GM23338 (cell line): ENCODE data around the gene SERPINC1. TPM values are rescaled to one million over a fixed set of nuclear protein-coding genes. Genes with fewer than 3 reads are reported as not detected.

Experiments used
- ATAC-seq: fragments of 200-7000 bp; cut with Tn5 transposase; 3 replicates; pipeline ENCODE4 v1.9.1; 2020
- DNase-seq: peaks from one replicate; pipeline ENCODE4 v3.0.0-alpha.2; 2015; ENCODE audit warnings: low spot score
- H2AFZ ChIP-seq: fragments of 200-600 bp; sonication (generic); 2 replicates; pipeline ENCODE4 v1.8.0; 2016; ENCODE audit warnings: antibody characterized with exemption, mild to moderate bottlenecking, moderate library complexity
- H3F3A ChIP-seq: fragments of 200-600 bp; sonication (generic); replicated peaks from 2 replicates; pipeline ENCODE4 v1.8.0; 2017; ENCODE audit warnings: antibody characterized with exemption, mixed run types, low read depth
- H3K27ac ChIP-seq: fragments of 200-600 bp; sonication (generic); 2 replicates; pipeline ENCODE4 v1.6.1; 2016; ENCODE audit warnings: low read depth
- H3K27me3 ChIP-seq: fragments of 200-600 bp; sonication (generic); 2 replicates; pipeline ENCODE4 v1.8.0; 2016; ENCODE audit warnings: mild to moderate bottlenecking, mixed run types, moderate library complexity; ENCODE audit not compliant: insufficient read depth
- H3K36me3 ChIP-seq: fragments of 200-600 bp; sonication (generic); 2 replicates; pipeline ENCODE4 v1.8.0; 2016; ENCODE audit warnings: mild to moderate bottlenecking; ENCODE audit not compliant: insufficient read depth
- H3K4me1 ChIP-seq: fragments of 200-600 bp; sonication (generic); 2 replicates; pipeline ENCODE4 v1.8.0; 2016; ENCODE audit warnings: mild to moderate bottlenecking, moderate library complexity; ENCODE audit not compliant: insufficient read depth
- H3K4me2 ChIP-seq: fragments of 200-600 bp; sonication (generic); 2 replicates; pipeline ENCODE4 v1.7.1; 2017; ENCODE audit warnings: mixed run types
- H3K4me3 ChIP-seq: fragments of 200-600 bp; sonication (generic); 2 replicates; pipeline ENCODE4 v1.6.1; 2016; ENCODE audit warnings: mixed run types
- H3K79me2 ChIP-seq: fragments of 200-600 bp; sonication (generic); replicated peaks from 2 replicates; pipeline ENCODE4 v1.8.0; 2017; ENCODE audit warnings: mild to moderate bottlenecking; ENCODE audit not compliant: insufficient read depth
- H3K9me2 ChIP-seq: fragments of 200-600 bp; sonication (generic); 2 replicates; pipeline ENCODE4 v1.8.0; 2017; ENCODE audit not compliant: insufficient read depth
- H4K20me1 ChIP-seq: fragments of 200-600 bp; sonication (generic); replicated peaks from 2 replicates; pipeline ENCODE4 v1.8.0; 2017; ENCODE audit warnings: mild to moderate bottlenecking; ENCODE audit not compliant: insufficient read depth
- H3K27ac Mint-ChIP-seq: 2 replicates; pipeline ENCODE4 v1.8.0; 2020; ENCODE audit warnings: inconsistent platforms, mild to moderate bottlenecking, moderate library complexity, mixed read lengths
- H3K27me3 Mint-ChIP-seq: 3 replicates; pipeline ENCODE4 v1.8.0; 2022; ENCODE audit warnings: low read depth, mild to moderate bottlenecking, moderate library complexity, mixed read lengths, inconsistent platforms; ENCODE audit not compliant: insufficient read depth, poor library complexity
- H3K36me3 Mint-ChIP-seq: 3 replicates; pipeline ENCODE4 v1.8.0; 2021; ENCODE audit warnings: low read depth, mild to moderate bottlenecking, inconsistent platforms, moderate library complexity, mixed read lengths
- H3K4me1 Mint-ChIP-seq: 3 replicates; pipeline ENCODE4 v1.8.0; 2020; ENCODE audit warnings: mild to moderate bottlenecking, inconsistent platforms, mixed read lengths
- H3K4me3 Mint-ChIP-seq: 3 replicates; pipeline ENCODE4 v1.8.0; 2021; ENCODE audit warnings: moderate library complexity, mild to moderate bottlenecking, inconsistent platforms, mixed read lengths
- H3K9me3 Mint-ChIP-seq: 3 replicates; pipeline ENCODE4 v1.8.0; 2020; ENCODE audit warnings: moderate library complexity, mild to moderate bottlenecking, inconsistent platforms, mixed read lengths
- CREB1 ChIP-seq: fragments of 250-450 bp; sonication (Bioruptor Pico); IDR thresholded peaks from 2 replicates; pipeline ENCODE4 v1.5.0; 2020; ENCODE audit warnings: low read depth, mild to moderate bottlenecking, moderate library complexity
- EZH2 ChIP-seq: fragments of 200-600 bp; sonication (generic); IDR thresholded peaks from one replicate; pipeline ENCODE4 v1.8.0; 2017; ENCODE audit warnings: antibody characterized with exemption, mild to moderate bottlenecking, low read depth; ENCODE audit not compliant: unreplicated experiment
- JUNB ChIP-seq: IDR thresholded peaks from one replicate; pipeline ENCODE4 v1.6.1; 2016; ENCODE audit warnings: antibody characterized with exemption; ENCODE audit not compliant: unreplicated experiment
- NANOG ChIP-seq: IDR thresholded peaks from 2 replicates; pipeline ENCODE4 v1.6.1; 2016; ENCODE audit warnings: antibody characterized with exemption, borderline replicate concordance
- POLR2AphosphoS5 ChIP-seq: IDR thresholded peaks from 2 replicates; pipeline ENCODE4 v1.6.1; 2016; ENCODE audit warnings: antibody characterized with exemption, low read depth
- STAT1 ChIP-seq: IDR thresholded peaks from one replicate; pipeline ENCODE4 v1.6.1; 2016; ENCODE audit warnings: antibody characterized with exemption; ENCODE audit not compliant: unreplicated experiment
- ZNF114 ChIP-seq: fragments of 250-450 bp; sonication (Bioruptor Pico); IDR thresholded peaks from 2 replicates; pipeline ENCODE4 v1.5.0; 2020; ENCODE audit warnings: mild to moderate bottlenecking, moderate library complexity
- ZNF331 ChIP-seq: fragments of 250-450 bp; sonication (Bioruptor Pico); IDR thresholded peaks from 2 replicates; pipeline ENCODE4 v1.5.0; 2020; ENCODE audit warnings: low read depth, mild to moderate bottlenecking, moderate library complexity
- polyA plus RNA-seq: library from polyadenylated mRNA; unstranded; fragments of >200 nt; fragmentation: Nextera tagmentation; extraction: Ambion mirVana; gene quantifications from 2 replicates; pipeline ENCODE4 v1.2.1, GENCODE V29; 2016
- total RNA-seq: library from RNA; depleted of rRNA; stranded (reverse); fragments of >200 nt; shearing (Covaris generic); gene quantifications from 2 replicates; pipeline ENCODE4 v1.2.3, GENCODE V29; 2014
- TF ChIP-seq, protein P1 (sequence below): IDR thresholded peaks from one replicate; pipeline ENCODE4 v1.6.1; 2018; ENCODE audit warnings: antibody characterized with exemption; ENCODE audit not compliant: unreplicated experiment
- TF ChIP-seq, protein P2 (sequence below), 2 experiments: fragments of 200-600 bp in 1 of 2; sonication (generic) in 1 of 2; conservative IDR thresholded peaks; 2 replicates each; pipeline versions ENCODE4 v1.5.1 to v1.6.1; 2016 to 2017; ENCODE audit warnings: antibody characterized with exemption in 2 of 2, low read depth in 2 of 2, mild to moderate bottlenecking in 2 of 2, moderate library complexity in 1 of 2
- TF ChIP-seq, protein P3 (sequence below): IDR thresholded peaks from 2 replicates; pipeline ENCODE4 v1.6.1; 2016; ENCODE audit warnings: antibody characterized with exemption

The SERPINC1 gene
- total and polyA plus RNA-seq, 2 experiments from 2014 or later: not detected

DNA sequence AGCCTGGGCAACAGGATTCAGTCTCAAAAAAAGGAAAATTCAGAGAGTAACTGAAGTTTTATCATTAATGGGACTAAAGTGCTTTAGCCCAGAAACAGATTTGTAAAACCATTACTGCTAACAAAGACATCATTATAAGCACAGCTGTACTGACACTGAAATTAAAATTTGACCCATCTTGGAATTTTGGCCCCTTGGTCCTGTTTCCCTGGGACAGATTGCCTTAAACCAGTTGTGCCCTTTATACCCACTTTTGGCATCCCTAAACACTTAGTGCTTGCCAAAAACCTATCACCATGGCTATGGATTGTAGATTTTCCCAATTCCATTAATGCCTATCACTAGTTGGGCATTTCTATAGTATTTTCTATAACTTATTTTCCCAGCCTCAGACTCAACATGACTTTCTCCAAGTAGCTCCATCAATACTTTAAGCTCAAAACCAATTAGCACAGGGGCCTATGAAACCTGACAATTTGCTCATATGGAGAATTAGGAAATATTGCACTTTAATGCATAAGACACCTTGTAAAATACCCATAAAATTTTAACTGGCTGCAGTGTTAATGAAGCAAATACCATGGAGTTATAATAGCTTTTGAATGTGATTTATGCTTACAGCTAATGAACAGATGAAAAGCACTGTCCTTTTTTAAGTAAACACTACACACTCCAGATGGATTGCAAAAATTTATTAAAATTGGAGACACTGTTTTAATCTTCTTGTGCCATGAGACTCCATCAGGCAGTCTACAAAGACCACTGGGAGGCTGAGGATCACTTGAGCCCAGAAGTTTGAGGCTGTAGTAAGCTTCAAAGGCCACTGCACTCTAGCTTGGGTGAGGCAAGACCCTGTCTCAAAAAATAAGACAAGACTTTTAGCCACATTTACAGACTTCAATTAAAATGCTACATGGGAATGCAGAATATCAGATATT lies 53.6 kb downstream of the SERPINC1 start:
- peaks cover 16% of the 10 kb centered on the region for H4K20me1 ChIP-seq
- ATAC-seq (no peak), DNase-seq (no peak)
- TF ChIP-seq JUNB (no peak), POLR2AphosphoS5 (no peak), ZNF114 (no peak), ZNF331 (CRISPR knock-in tag) (no peak), NANOG (no peak), EZH2 (no peak), STAT1 (no peak), CREB1 (CRISPR knock-in tag) (no peak)
- TF ChIP-seq, protein P1, sequence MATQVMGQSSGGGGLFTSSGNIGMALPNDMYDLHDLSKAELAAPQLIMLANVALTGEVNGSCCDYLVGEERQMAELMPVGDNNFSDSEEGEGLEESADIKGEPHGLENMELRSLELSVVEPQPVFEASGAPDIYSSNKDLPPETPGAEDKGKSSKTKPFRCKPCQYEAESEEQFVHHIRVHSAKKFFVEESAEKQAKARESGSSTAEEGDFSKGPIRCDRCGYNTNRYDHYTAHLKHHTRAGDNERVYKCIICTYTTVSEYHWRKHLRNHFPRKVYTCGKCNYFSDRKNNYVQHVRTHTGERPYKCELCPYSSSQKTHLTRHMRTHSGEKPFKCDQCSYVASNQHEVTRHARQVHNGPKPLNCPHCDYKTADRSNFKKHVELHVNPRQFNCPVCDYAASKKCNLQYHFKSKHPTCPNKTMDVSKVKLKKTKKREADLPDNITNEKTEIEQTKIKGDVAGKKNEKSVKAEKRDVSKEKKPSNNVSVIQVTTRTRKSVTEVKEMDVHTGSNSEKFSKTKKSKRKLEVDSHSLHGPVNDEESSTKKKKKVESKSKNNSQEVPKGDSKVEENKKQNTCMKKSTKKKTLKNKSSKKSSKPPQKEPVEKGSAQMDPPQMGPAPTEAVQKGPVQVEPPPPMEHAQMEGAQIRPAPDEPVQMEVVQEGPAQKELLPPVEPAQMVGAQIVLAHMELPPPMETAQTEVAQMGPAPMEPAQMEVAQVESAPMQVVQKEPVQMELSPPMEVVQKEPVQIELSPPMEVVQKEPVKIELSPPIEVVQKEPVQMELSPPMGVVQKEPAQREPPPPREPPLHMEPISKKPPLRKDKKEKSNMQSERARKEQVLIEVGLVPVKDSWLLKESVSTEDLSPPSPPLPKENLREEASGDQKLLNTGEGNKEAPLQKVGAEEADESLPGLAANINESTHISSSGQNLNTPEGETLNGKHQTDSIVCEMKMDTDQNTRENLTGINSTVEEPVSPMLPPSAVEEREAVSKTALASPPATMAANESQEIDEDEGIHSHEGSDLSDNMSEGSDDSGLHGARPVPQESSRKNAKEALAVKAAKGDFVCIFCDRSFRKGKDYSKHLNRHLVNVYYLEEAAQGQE: no peak
- TF ChIP-seq, protein P2, sequence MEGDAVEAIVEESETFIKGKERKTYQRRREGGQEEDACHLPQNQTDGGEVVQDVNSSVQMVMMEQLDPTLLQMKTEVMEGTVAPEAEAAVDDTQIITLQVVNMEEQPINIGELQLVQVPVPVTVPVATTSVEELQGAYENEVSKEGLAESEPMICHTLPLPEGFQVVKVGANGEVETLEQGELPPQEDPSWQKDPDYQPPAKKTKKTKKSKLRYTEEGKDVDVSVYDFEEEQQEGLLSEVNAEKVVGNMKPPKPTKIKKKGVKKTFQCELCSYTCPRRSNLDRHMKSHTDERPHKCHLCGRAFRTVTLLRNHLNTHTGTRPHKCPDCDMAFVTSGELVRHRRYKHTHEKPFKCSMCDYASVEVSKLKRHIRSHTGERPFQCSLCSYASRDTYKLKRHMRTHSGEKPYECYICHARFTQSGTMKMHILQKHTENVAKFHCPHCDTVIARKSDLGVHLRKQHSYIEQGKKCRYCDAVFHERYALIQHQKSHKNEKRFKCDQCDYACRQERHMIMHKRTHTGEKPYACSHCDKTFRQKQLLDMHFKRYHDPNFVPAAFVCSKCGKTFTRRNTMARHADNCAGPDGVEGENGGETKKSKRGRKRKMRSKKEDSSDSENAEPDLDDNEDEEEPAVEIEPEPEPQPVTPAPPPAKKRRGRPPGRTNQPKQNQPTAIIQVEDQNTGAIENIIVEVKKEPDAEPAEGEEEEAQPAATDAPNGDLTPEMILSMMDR (conservative IDR thresholded peaks at IDR 0.05; ENCODE audit: low read depth in 2 of 2): no peak
- TF ChIP-seq, protein P3, sequence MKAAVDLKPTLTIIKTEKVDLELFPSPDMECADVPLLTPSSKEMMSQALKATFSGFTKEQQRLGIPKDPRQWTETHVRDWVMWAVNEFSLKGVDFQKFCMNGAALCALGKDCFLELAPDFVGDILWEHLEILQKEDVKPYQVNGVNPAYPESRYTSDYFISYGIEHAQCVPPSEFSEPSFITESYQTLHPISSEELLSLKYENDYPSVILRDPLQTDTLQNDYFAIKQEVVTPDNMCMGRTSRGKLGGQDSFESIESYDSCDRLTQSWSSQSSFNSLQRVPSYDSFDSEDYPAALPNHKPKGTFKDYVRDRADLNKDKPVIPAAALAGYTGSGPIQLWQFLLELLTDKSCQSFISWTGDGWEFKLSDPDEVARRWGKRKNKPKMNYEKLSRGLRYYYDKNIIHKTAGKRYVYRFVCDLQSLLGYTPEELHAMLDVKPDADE: no peak
- no peak overlapping the region for H2AFZ ChIP-seq
- H3K27me3 Mint-ChIP-seq: peaks cover 61% of the 10 kb centered on the region
- H3K4me2 ChIP-seq: peak overlapping the region; percentile 87
- H3K9me3 Mint-ChIP-seq: peaks cover 13% of the 10 kb centered on the region; the same call in 2 of the 3 replicates
- H3K4me3 Mint-ChIP-seq: peak overlapping the region; percentile 100
- H3K27ac Mint-ChIP-seq: peak overlapping the region; percentile 94
- H3K27ac ChIP-seq: peak overlapping the region; percentile 96
- no peaks in the 10 kb centered on the region for H3K9me2 ChIP-seq
- H3K4me3 ChIP-seq: peak overlapping the region; percentile 90
- no peaks in the 10 kb centered on the region for H3K27me3 ChIP-seq
- peaks cover 24% of the 10 kb centered on the region for H3K4me1 ChIP-seq
- peaks cover 78% of the 10 kb centered on the region for H3K36me3 Mint-ChIP-seq
- peaks cover 64% of the 10 kb centered on the region for H3F3A ChIP-seq
- H3K4me1 Mint-ChIP-seq: peaks cover 22% of the 10 kb centered on the region
- H3K79me2 ChIP-seq: peaks cover 32% of the 10 kb centered on the region
- H3K36me3 ChIP-seq: peaks cover 40% of the 10 kb centered on the region
